Measurements from ENCODE around the gene RASAL2.

RASAL2 gene

DNA sequence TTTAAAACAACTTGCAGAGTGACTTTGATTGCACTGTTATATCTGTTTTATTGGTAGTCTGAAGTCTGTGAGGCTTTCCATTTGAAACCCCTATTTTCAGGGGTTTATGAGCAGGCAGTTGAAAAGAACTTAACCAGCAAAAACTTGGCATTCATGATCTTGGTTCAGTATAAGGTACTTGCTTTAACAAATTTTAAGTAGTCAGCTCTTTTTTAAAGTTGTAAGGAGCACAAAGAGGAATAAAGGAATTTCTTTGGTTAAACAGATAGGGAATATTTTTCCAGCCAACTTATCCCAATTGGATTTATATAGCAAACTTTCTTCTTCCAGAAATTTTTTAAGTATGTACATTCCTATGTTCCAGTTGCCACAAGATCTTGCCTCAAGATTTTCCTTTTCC, 138.2 kb downstream of the RASAL2 start:
- ChIA-PET POLR2A (no interaction called here), CTCF (interaction anchor here (1.1 to 1.2 kb wide), 2 partner anchors 22 to 200 kb away, joined by 3 read pairs; no protein-coding TSS in a partner anchor)
- H3K4me3 ChIP-seq (ENCODE audit: low read depth, low read length): no peak overlapping the region
- DNase-seq (ENCODE audit: low read depth, low spot score): no peak
- TF ChIP-seq, protein P1, sequence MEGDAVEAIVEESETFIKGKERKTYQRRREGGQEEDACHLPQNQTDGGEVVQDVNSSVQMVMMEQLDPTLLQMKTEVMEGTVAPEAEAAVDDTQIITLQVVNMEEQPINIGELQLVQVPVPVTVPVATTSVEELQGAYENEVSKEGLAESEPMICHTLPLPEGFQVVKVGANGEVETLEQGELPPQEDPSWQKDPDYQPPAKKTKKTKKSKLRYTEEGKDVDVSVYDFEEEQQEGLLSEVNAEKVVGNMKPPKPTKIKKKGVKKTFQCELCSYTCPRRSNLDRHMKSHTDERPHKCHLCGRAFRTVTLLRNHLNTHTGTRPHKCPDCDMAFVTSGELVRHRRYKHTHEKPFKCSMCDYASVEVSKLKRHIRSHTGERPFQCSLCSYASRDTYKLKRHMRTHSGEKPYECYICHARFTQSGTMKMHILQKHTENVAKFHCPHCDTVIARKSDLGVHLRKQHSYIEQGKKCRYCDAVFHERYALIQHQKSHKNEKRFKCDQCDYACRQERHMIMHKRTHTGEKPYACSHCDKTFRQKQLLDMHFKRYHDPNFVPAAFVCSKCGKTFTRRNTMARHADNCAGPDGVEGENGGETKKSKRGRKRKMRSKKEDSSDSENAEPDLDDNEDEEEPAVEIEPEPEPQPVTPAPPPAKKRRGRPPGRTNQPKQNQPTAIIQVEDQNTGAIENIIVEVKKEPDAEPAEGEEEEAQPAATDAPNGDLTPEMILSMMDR (IDR thresholded peaks at IDR 0.05; ENCODE audit: insufficient read depth, low read length, missing control alignments): no peak

GRCh38 chr1:178232949-178233348, 139.0 kb downstream of the RASAL2 start:
- DNase-seq (ENCODE audit: low read depth, low spot score): peak; percentile 21

GRCh38 chr1:178237121-178237520, 143.2 kb downstream of the RASAL2 start:
- CTCF ChIA-PET: interaction anchor here (0.9 to 3.6 kb wide), 4 partner anchors 10 to 289 kb away, joined by 3 to 18 read pairs (median 3); no protein-coding TSS in a partner anchor
- POLR2A ChIA-PET: no interaction called here
- no peak overlapping the region for H3K4me3 ChIP-seq (ENCODE audit: low read depth, low read length)
- no peak for DNase-seq (ENCODE audit: low read depth, low spot score)
- TF ChIP-seq, protein P1 (IDR thresholded peaks at IDR 0.05; ENCODE audit: insufficient read depth, low read length, missing control alignments): no peak

More at GRCh38 chr1:178232949-178233348, 139.0 kb downstream of the RASAL2 start:
- CTCF ChIA-PET: interaction anchor here (0.7 to 1.2 kb wide), 3 partner anchors 10 to 201 kb away, joined by 3 read pairs; no protein-coding TSS in a partner anchor
- TF ChIP-seq, protein P1 (IDR thresholded peaks at IDR 0.05; ENCODE audit: insufficient read depth, low read length, missing control alignments): no peak
- POLR2A ChIA-PET: no interaction called here
- no peak overlapping the region for H3K4me3 ChIP-seq (ENCODE audit: low read depth, low read length)

- H3K4me3 ChIP-seq (ENCODE audit: low read depth, low read length): no peak overlapping the region
- TF ChIP-seq, protein P1 (IDR thresholded peaks at IDR 0.05; ENCODE audit: insufficient read depth, low read length, missing control alignments): no peak
- peak; percentile 97 for DNase-seq (ENCODE audit: low read depth, low spot score)
- ChIA-PET POLR2A (interaction anchor here (0.6 to 1.0 kb wide), 2 partner anchors 59 to 181 kb away, joined by 3 to 4 read pairs; no protein-coding TSS in a partner anchor), CTCF (interaction anchor here (1.0 to 3.6 kb wide), 3 partner anchors 44 to 207 kb away, joined by 3 to 18 read pairs (median 3); no protein-coding TSS in a partner anchor)
Measured at GRCh38 chr1:178238722-178239510, 145.0 kb downstream of the RASAL2 start.

- POLR2A ChIA-PET: no interaction called here
Measured at GRCh38 chr1:178241057-178241456, 147.2 kb downstream of the RASAL2 start.

More at GRCh38 chr1:178241057-178241456, 147.2 kb downstream of the RASAL2 start:
- TF ChIP-seq, protein P1 (IDR thresholded peaks at IDR 0.05; ENCODE audit: insufficient read depth, low read length, missing control alignments): no peak
- CTCF ChIA-PET: interaction anchor here (0.6 to 1.4 kb wide), 2 partner anchors 9 to 282 kb away, joined by 3 to 7 read pairs; no protein-coding TSS in a partner anchor
- H3K4me3 ChIP-seq (ENCODE audit: low read depth, low read length): no peak overlapping the region
- no peak for DNase-seq (ENCODE audit: low read depth, low spot score)
